22Rv1 (cell line): Measurements from ENCODE around the gene RNGTT.

Experiments used
- H3K27ac ChIP-seq: fragments of 450-650 bp; 2 replicates; pipeline ENCODE4 v1.5.1; 2017
- CTCF ChIP-seq: fragments of 450-650 bp; IDR thresholded peaks from 2 replicates; pipeline ENCODE4 v1.5.1; 2017; ENCODE audit warnings: mild to moderate bottlenecking
- ZFX ChIP-seq: fragments of 450-650 bp; IDR thresholded peaks from 2 replicates; pipeline ENCODE4 v1.6.1; 2017; ENCODE audit warnings: antibody characterized with exemption, borderline replicate concordance

RNGTT gene

GRCh38 chr6:88655586-88655985, 307.8 kb downstream of the RNGTT start:
- no peak overlapping the region for H3K27ac ChIP-seq
- TF ChIP-seq ZFX (no peak), CTCF (no peak)

- TF ChIP-seq CTCF, result no peak
- no peak for TF ChIP-seq ZFX
- no peak overlapping the region for H3K27ac ChIP-seq
These were observed 309.5 kb downstream of the RNGTT start for GRCh38 chr6:88653936-88654335.

DNA sequence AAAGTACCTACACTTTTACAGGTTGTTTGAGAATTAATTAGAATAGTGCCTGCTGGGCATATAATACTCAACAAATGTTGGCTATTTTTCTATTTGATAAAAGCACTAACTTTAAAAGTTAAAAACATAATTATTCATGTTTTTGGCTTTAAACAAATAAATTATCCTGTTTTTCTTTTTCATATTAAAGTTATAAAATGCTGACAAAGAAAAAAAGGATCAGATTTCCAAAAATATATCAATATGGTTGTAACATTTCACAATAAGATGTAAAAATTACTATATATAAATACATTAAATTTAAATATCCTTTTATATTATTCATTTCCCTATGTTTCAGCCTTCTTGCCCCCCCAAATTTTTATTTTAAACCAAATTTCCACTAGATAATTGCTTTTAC, 312.0 kb downstream of the RNGTT start:
- H3K27ac ChIP-seq, result no peak overlapping the region

GRCh38 chr6:88650979-88651378, 312.4 kb downstream of the RNGTT start:
- no peak overlapping the region for H3K27ac ChIP-seq
- TF ChIP-seq ZFX (no peak), CTCF (no peak)

More for the DNA sequence above, 312.0 kb downstream of the RNGTT start:
- TF ChIP-seq CTCF (no peak), ZFX (no peak)

DNA sequence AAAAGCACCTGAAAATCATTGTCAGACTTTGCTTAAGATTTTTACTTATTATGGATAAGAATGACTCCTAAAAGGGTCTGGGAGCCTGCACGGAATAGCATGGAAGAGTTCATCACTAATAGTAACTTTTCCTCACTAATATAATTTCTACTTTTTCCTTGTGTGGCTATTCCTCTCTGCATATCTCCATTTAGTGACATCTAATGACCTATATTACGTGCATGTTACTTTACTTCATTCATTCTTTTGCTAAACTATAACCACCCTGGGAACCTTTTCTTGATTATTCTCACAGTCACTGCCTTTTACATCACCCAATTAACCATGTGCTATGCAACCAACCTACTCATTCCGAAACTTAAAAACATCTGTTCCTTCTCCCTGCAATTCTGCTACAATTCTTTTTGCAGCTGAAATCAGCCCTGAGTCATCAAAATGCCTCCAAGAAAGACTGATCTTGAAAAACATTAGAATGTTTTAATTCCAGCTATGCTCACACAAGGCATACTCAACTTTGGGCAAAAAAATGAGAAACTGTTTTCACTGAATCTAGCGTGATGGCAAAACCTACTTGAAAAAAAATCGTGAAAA, 313.3 kb downstream of the RNGTT start:
- TF ChIP-seq ZFX, result no peak
- TF ChIP-seq CTCF, result no peak
- no peak overlapping the region for H3K27ac ChIP-seq

- TF ChIP-seq ZFX (no peak), CTCF (no peak)
- no peak overlapping the region for H3K27ac ChIP-seq
These were observed 322.1 kb downstream of the RNGTT start for GRCh38 chr6:88641178-88641903.
